ENCODE data around the gene ROMO1. TPM values are rescaled to one million over a fixed set of nuclear protein-coding genes. Genes with fewer than 3 reads are reported as not detected.

Gene ROMO1
- total RNA-seq, 2 experiments from 2014 or later = 32.9 to 35.8 TPM

DNA sequence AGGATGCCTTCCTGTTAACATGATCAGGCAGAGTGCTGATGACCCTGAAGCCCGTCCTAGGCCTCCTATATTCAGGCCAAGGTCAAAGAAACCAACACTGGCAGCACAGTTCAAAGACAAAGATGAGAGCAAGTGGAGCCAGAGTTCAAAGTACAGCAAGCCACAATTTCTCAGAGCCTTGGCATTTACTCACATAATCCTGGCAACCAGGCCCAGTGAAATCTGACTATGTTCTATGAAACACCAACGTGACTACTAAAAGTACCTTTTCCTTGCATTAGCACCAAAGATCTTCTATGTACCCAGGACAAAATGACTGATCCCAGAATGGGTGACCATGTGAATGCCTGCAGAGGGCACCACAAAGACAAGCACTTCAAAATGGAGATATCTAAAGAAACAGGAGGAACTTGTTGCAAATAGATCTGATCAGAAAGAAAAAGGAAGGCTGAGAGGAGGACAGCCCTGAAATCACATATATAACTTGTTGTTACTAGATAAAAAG, 3.9 kb upstream of the ROMO1 start:
- Mint-ChIP-seq H3K27me3 (no peaks in the 10 kb centered on the region), H3K27ac (no peak overlapping the region), H3K4me3 (peak overlapping the region; percentile 21), H3K9me3 (no peaks in the 10 kb centered on the region), H3K4me1 (ENCODE audit: low read depth) (peaks cover 33% of the 10 kb centered on the region), H3K36me3 (ENCODE audit: low read depth) (peaks cover 61% of the 10 kb centered on the region)
- POLR2A ChIA-PET = no interaction called here
- H3K27me3 ChIP-seq (ENCODE audit: control insufficient read depth in 1 of 2, insufficient read depth in 2 of 2, low read length in 2 of 2) = no peaks in the 10 kb centered on the region
- CTCF ChIA-PET = no interaction called here
- H3K9me3 ChIP-seq (ENCODE audit: control insufficient read depth in 1 of 2, insufficient read depth in 1 of 2, low read length in 2 of 2) = no peaks in the 10 kb centered on the region
- no peak for ATAC-seq (ENCODE audit: poor library complexity)
- DNase-seq = no peak
- peaks cover 23% of the 10 kb centered on the region for H3K4me1 ChIP-seq (ENCODE audit: insufficient read depth, low read length)
- TF ChIP-seq, protein P1, sequence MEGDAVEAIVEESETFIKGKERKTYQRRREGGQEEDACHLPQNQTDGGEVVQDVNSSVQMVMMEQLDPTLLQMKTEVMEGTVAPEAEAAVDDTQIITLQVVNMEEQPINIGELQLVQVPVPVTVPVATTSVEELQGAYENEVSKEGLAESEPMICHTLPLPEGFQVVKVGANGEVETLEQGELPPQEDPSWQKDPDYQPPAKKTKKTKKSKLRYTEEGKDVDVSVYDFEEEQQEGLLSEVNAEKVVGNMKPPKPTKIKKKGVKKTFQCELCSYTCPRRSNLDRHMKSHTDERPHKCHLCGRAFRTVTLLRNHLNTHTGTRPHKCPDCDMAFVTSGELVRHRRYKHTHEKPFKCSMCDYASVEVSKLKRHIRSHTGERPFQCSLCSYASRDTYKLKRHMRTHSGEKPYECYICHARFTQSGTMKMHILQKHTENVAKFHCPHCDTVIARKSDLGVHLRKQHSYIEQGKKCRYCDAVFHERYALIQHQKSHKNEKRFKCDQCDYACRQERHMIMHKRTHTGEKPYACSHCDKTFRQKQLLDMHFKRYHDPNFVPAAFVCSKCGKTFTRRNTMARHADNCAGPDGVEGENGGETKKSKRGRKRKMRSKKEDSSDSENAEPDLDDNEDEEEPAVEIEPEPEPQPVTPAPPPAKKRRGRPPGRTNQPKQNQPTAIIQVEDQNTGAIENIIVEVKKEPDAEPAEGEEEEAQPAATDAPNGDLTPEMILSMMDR (IDR thresholded peaks at IDR 0.05) = no peak
- peaks cover 33% of the 10 kb centered on the region for H3K36me3 ChIP-seq (ENCODE audit: insufficient read depth, low read length)
- no peak overlapping the region for H3K27ac ChIP-seq (ENCODE audit: low read depth in 1 of 2, low read length in 2 of 2)
- intact Hi-C loops (cut with DNase I, micrococcal nuclease) = loop anchor here (1.0 to 10.0 kb wide), 6 partner anchors 78 to 260 kb away; partner anchors contain the start of genes SCAND1 (in 1 of the 2) and SPAG4 (in 1 of the 2)
- no peak overlapping the region for H3K4me3 ChIP-seq (ENCODE audit: low read length)

- ATAC-seq (ENCODE audit: poor library complexity) (no peak), DNase-seq (no peak)
- peaks cover 23% of the 10 kb centered on the region for H3K4me1 ChIP-seq (ENCODE audit: insufficient read depth, low read length)
- no peak overlapping the region for H3K4me3 ChIP-seq (ENCODE audit: low read length)
- intact Hi-C loops (cut with DNase I, micrococcal nuclease) = loop anchor here (1.0 to 10.0 kb wide), 6 partner anchors 79 to 259 kb away; partner anchors contain the start of genes SCAND1 (in 1 of the 2) and SPAG4 (in 1 of the 2)
- H3K27ac Mint-ChIP-seq = peak overlapping the region; percentile 8
- H3K27me3 Mint-ChIP-seq = no peaks in the 10 kb centered on the region
- TF ChIP-seq, protein P1 (IDR thresholded peaks at IDR 0.05) = no peak
- ChIA-PET CTCF (no interaction called here), POLR2A (interaction anchor here (1.0 kb wide), 1 partner anchor 32 kb away, joined by 3 read pairs; no protein-coding TSS in a partner anchor)
- H3K27ac ChIP-seq (ENCODE audit: low read depth in 1 of 2, low read length in 2 of 2) = no peak overlapping the region
- no peaks in the 10 kb centered on the region for H3K27me3 ChIP-seq (ENCODE audit: control insufficient read depth in 1 of 2, insufficient read depth in 2 of 2, low read length in 2 of 2)
- H3K36me3 Mint-ChIP-seq (ENCODE audit: low read depth) = peaks cover 60% of the 10 kb centered on the region
- no peaks in the 10 kb centered on the region for H3K9me3 Mint-ChIP-seq
- peaks cover 26% of the 10 kb centered on the region for H3K36me3 ChIP-seq (ENCODE audit: insufficient read depth, low read length)
- peaks cover 39% of the 10 kb centered on the region for H3K4me1 Mint-ChIP-seq (ENCODE audit: low read depth)
- no peaks in the 10 kb centered on the region for H3K9me3 ChIP-seq (ENCODE audit: control insufficient read depth in 1 of 2, insufficient read depth in 1 of 2, low read length in 2 of 2)
- H3K4me3 Mint-ChIP-seq = peak overlapping the region; percentile 70
Measured at GRCh38 chr20:35695978-35696377, 3.2 kb upstream of the ROMO1 start.

- Mint-ChIP-seq H3K9me3 (no peaks in the 10 kb centered on the region), H3K27ac (peak overlapping the region; percentile 84), H3K36me3 (ENCODE audit: low read depth) (peaks cover 70% of the 10 kb centered on the region), H3K4me3 (peak overlapping the region; percentile 95), H3K27me3 (no peaks in the 10 kb centered on the region), H3K4me1 (ENCODE audit: low read depth) (peaks cover 51% of the 10 kb centered on the region)
- ATAC-seq (ENCODE audit: poor library complexity) (no peak), DNase-seq (peak in 2 of 14 experiments; percentile 5 to 20)
- H3K27me3 ChIP-seq (ENCODE audit: control insufficient read depth in 1 of 2, insufficient read depth in 2 of 2, low read length in 2 of 2) = no peaks in the 10 kb centered on the region
- POLR2A ChIA-PET = interaction anchor here (0.6 kb wide), 1 partner anchor 44 kb away, joined by 3 read pairs; the partner anchor contains the start of gene RBM39
- peaks cover 30% of the 10 kb centered on the region for H3K36me3 ChIP-seq (ENCODE audit: insufficient read depth, low read length)
- TF ChIP-seq, protein P1 (IDR thresholded peaks at IDR 0.05) = no peak
- H3K27ac ChIP-seq (ENCODE audit: low read depth in 1 of 2, low read length in 2 of 2) = no peak overlapping the region
- no peaks in the 10 kb centered on the region for H3K9me3 ChIP-seq (ENCODE audit: control insufficient read depth in 1 of 2, insufficient read depth in 1 of 2, low read length in 2 of 2)
- H3K4me3 ChIP-seq (ENCODE audit: low read length) = peak overlapping the region; percentile 95
- intact Hi-C loops (cut with DNase I, micrococcal nuclease) = loop anchor here (2.0 to 10.0 kb wide), 8 partner anchors 33 to 257 kb away; partner anchors contain the start of genes CPNE1 (in 2 of the 2), RBM12 (in 2 of the 2), SCAND1 (in 1 of the 2) and SPAG4 (in 1 of the 2)
- H3K4me1 ChIP-seq (ENCODE audit: insufficient read depth, low read length) = peaks cover 23% of the 10 kb centered on the region
- CTCF ChIA-PET = no interaction called here
Measured at GRCh38 chr20:35697696-35698297, 1.4 kb upstream of the ROMO1 start.

Measured in CD4-positive, alpha-beta T cell (primary cell).